HepG2 (cell line): ENCODE measurements around the gene HNRNPC. TPM values are rescaled to one million over a fixed set of nuclear protein-coding genes. Genes with fewer than 3 reads are reported as not detected.

Experiments used
- HMGXB3 ChIP-seq: sonication (generic); formaldehyde crosslinking; IDR thresholded peaks from 2 replicates; pipeline ENCODE4 v1.4.0; 2020; ENCODE audit warnings: missing genetic modification reagents, borderline replicate concordance
- HNRNPUL1 ChIP-seq: fragments of 200-400 bp; formaldehyde crosslinking; IDR thresholded peaks from 2 replicates; pipeline ENCODE4 v1.6.1; 2017; ENCODE audit warnings: low read depth, mild to moderate bottlenecking, low read length, moderate library complexity
- HOXA9 ChIP-seq: sonication (generic); formaldehyde crosslinking; IDR thresholded peaks from 2 replicates; pipeline ENCODE4 v1.8.1; 2022; ENCODE audit warnings: missing genetic modification reagents, mild to moderate bottlenecking, moderate library complexity, borderline replicate concordance
- MBD4 ChIP-seq: IDR thresholded peaks from 2 replicates; pipeline ENCODE4 v1.6.1; 2012; ENCODE audit warnings: low read length, inconsistent platforms, borderline replicate concordance
- NONO ChIP-seq, 2 experiments: fragments of 450-650 bp in 1 of 2; sonication (generic) in 1 of 2; formaldehyde crosslinking in 1 of 2; IDR thresholded peaks in 1 of 2; conservative IDR thresholded peaks in 1 of 2; 2 replicates each; pipeline versions ENCODE4 v1.6.1 to v1.8.0; 2017 to 2022; ENCODE audit warnings: mild to moderate bottlenecking in 1 of 2, missing genetic modification reagents in 1 of 2, moderate library complexity in 1 of 2
- NR2F1 ChIP-seq, 2 experiments: fragments of 450-650 bp in 1 of 2; formaldehyde crosslinking in 1 of 2; IDR thresholded peaks; 2 replicates each; pipeline versions ENCODE4 v1.5.0 to v1.6.1; 2016 to 2020; ENCODE audit warnings: mild to moderate bottlenecking in 1 of 2, missing compliant biosample characterization in 1 of 2, missing genetic modification reagents in 1 of 2, moderate library complexity in 1 of 2
- RBM22 ChIP-seq: fragments of 200-400 bp; formaldehyde crosslinking; optimal IDR thresholded peaks from 2 replicates; pipeline ENCODE3; 2017; ENCODE audit warnings: mild to moderate bottlenecking, low read length, moderate library complexity
- TEF ChIP-seq: sonication (generic); formaldehyde crosslinking; IDR thresholded peaks from 2 replicates; pipeline ENCODE4 v1.5.0; 2020; ENCODE audit warnings: missing genetic modification reagents
- ZNF451 ChIP-seq: sonication (generic); formaldehyde crosslinking; IDR thresholded peaks from 2 replicates; pipeline ENCODE4 v1.5.0; 2020; ENCODE audit warnings: mild to moderate bottlenecking, missing genetic modification reagents
- polyA plus RNA-seq, 8 experiments: library from polyadenylated mRNA; depleted of rRNA in 3 of 8; stranded (reverse) in 7 of 8; unstranded in 1 of 8; fragments of >200 nt; fragmentation: Illumina TruSeq in 4 of 8; extraction: Trizol in 4 of 8; gene quantifications; 2 replicates each; pipeline versions ENCODE4 v1.2.1 to v1.2.3, GENCODE V29; 2011 to 2016; ENCODE audit warnings: low read depth in 4 of 8, missing spikeins in 1 of 8, mixed read lengths in 1 of 8; ENCODE audit not compliant: insufficient read depth in 1 of 8
- total RNA-seq, 5 experiments: library from RNA; depleted of rRNA; stranded (reverse); fragments of >200 nt; fragmentation: Illumina TruSeq; extraction: Trizol; gene quantifications; 2 replicates each; pipeline ENCODE4 v1.2.3, GENCODE V29; 2016; ENCODE audit warnings: low read depth in 1 of 5

HNRNPC gene
- total and polyA plus RNA-seq, 2 of the 13 experiments (the other 11 are each of a cell fraction or from before 2014, with no cell fraction given) = 628 to 1,099 TPM

- no peak for TF ChIP-seq HOXA9 (CRISPR knock-in tag)
- 0 out of 2 replicates have a peak, but pooled peaks have one; percentile 7 for TF ChIP-seq HMGXB3
- TF ChIP-seq HNRNPUL1 = no peak
- 0 out of 4 replicates have a peak, but pooled peaks of 1 of the 2 experiments have one; percentile 15 for TF ChIP-seq NR2F1 (CRISPR knock-in tag; IDR thresholded peaks at IDR 0.05)
- no peak for TF ChIP-seq ZNF451 (CRISPR knock-in tag)
- TF ChIP-seq TEF (CRISPR knock-in tag) = no peak
- TF ChIP-seq NONO (IDR thresholded peaks at IDR 0.05) = no peak
- TF ChIP-seq NONO (CRISPR knock-in tag; conservative IDR thresholded peaks at IDR 0.05) = 0 out of 2 replicates have a peak, but pooled peaks have one; percentile 12
- peak; percentile 8 for TF ChIP-seq RBM22
- peak; percentile 67; the same call in 1 of the 2 replicates for TF ChIP-seq MBD4
These were observed 67.3 kb downstream of the HNRNPC start (continued) for GRCh38 chr14:21201732-21202462.
